Measurements from ENCODE around the gene SEZ6L.

Gene SEZ6L

GRCh38 chr22:26169315-26170111 is at the start of gene SEZ6L:
Gene SEZ6L, plus strand, starts transcription at chr22:26169462. Its CDS starts 208 bp downstream, at chr22:26169670.
- DNase-seq (ENCODE audit: low read depth, low spot score), result no peak
- no peak within 1 kb of the TSS for H3K27ac ChIP-seq

DNA sequence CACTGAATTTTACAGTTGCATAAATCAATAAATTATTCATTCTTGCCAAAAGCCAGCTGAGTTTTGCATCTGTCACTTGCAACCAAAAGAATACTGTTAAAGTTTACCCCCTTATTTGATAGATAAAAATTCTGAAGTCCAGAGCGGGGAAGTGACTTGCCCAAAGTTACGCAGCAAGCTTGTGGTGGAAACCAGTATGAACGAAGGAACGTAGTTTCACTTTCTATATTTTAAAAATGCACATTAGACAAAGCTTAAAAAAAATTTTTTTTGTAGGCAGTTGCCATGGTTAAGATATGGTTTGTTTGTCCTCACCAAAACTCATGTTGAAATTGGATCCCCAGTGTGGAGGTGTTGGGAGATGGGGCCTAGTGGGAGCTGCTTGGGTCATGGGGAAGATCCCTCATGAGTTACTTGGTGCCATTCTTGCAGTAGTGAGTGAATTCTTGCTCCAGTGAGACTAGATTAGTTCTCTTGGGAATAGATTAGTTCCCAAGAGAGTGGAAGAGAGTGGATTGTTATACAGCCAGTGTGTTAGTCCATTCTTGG is 46.3 kb upstream of the SEZ6L start:
- DNase-seq (ENCODE audit: low read depth, low spot score), result no peak
- H3K27ac ChIP-seq, result no peak overlapping the region

- H3K27ac ChIP-seq, result no peak overlapping the region
- DNase-seq (ENCODE audit: low read depth, low spot score), result no peak
Measured at GRCh38 chr22:26124991-26125725, 44.1 kb upstream of the SEZ6L start.

- no peak overlapping the region for H3K27ac ChIP-seq
- no peak for DNase-seq (ENCODE audit: low read depth, low spot score)
Measured at GRCh38 chr22:26127126-26127525, 42.1 kb upstream of the SEZ6L start.

- no peak overlapping the region for H3K27ac ChIP-seq
- DNase-seq (ENCODE audit: low read depth, low spot score), result no peak
Measured at GRCh38 chr22:26127556-26127955, 41.7 kb upstream of the SEZ6L start.

- DNase-seq (ENCODE audit: low read depth, low spot score), result no peak
Measured at GRCh38 chr22:26131589-26132154, 37.6 kb upstream of the SEZ6L start.

GRCh38 chr22:26134654-26135330 is 34.5 kb upstream of the SEZ6L start:
- DNase-seq (ENCODE audit: low read depth, low spot score), result no peak
- H3K27ac ChIP-seq, result no peak overlapping the region

More at GRCh38 chr22:26131589-26132154, 37.6 kb upstream of the SEZ6L start:
- no peak overlapping the region for H3K27ac ChIP-seq

GRCh38 chr22:26135806-26136205 is 33.5 kb upstream of the SEZ6L start:
- no peak for DNase-seq (ENCODE audit: low read depth, low spot score)
- H3K27ac ChIP-seq, result no peak overlapping the region

DNA sequence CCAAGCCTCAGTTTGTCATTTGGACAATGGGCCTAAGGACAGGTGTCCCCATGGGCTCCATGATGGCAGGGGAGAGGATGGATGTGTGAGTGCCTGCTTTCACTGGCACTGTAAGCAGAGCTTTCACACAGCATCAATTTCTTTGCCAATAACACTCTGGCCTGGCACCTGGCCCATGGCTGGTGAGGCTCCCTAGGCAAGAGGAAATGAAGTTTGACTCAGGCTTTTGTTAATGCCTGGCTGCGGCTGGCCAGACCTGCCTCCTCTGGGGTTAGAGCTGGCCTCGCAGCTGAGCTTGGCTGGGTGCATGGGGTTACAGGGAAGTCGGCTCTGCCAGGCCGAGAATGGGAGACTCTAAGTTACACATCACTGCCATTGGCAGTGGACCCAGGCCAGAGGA is 30.0 kb upstream of the SEZ6L start:
- no peak overlapping the region for H3K27ac ChIP-seq
- no peak for DNase-seq (ENCODE audit: low read depth, low spot score)

- DNase-seq (ENCODE audit: low read depth, low spot score), result no peak
- no peak overlapping the region for H3K27ac ChIP-seq
Measured at GRCh38 chr22:26141831-26142230, 27.4 kb upstream of the SEZ6L start.

- DNase-seq (ENCODE audit: low read depth, low spot score), result no peak
- H3K27ac ChIP-seq, result no peak overlapping the region
Measured at GRCh38 chr22:26143806-26144325, 25.4 kb upstream of the SEZ6L start.

DNA sequence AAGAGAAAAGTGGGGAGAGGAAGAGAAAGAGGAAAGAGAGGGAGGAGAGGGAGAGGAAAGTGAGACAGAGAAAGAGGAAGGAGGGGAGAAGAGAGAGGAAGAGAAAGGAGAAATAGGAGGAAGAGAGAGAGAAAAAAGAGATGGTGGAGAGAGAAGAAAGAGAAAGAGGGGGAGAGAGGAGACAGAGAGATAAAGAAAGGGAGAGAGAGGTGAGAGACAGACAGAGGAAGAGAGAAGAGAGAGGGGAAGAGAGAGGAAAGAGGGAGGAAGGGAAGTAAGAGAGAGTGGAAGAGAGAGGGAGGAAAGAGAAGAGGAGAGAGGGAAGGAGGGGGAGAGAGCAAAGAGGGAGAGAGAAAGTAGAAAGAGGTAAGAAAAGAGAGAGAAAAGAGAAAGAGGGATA is 9.4 kb upstream of the SEZ6L start:
- DNase-seq (ENCODE audit: low read depth, low spot score), result no peak

DNA sequence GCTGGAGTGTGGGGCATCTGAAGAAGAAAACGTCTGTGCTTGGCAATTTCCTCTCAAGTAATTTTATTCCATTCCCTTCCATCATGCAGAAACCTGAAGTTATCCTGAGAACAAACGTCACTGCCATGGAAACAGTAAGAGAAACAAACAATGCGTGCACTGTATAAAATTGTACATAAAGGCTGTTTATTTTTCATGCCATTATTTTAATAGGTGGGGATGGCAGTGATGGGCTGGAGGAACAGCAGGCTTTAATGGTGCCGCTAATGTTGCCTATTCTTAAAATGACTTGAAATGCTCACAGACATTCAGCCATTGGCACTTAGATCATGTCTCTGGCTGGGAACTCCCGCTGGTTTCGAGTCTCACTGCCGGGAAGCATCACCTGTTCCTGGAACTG is 7.5 kb upstream of the SEZ6L start:
- H3K27ac ChIP-seq, result no peak overlapping the region
- no peak for DNase-seq (ENCODE audit: low read depth, low spot score)

More for the DNA sequence above, 9.4 kb upstream of the SEZ6L start:
- H3K27ac ChIP-seq, result no peak overlapping the region

GRCh38 chr22:26162926-26163325 is 6.3 kb upstream of the SEZ6L start:
- no peak for DNase-seq (ENCODE audit: low read depth, low spot score)
- no peak overlapping the region for H3K27ac ChIP-seq

- DNase-seq (ENCODE audit: low read depth, low spot score), result no peak
- H3K27ac ChIP-seq, result no peak overlapping the region
Measured at GRCh38 chr22:26164174-26164573, 5.1 kb upstream of the SEZ6L start.

- no peak overlapping the region for H3K27ac ChIP-seq
- DNase-seq (ENCODE audit: low read depth, low spot score), result no peak
Measured at GRCh38 chr22:26168330-26168851, 871 bp upstream of the SEZ6L start.

GRCh38 chr22:26168939-26169314 is 335 bp upstream of the SEZ6L start:
- H3K27ac ChIP-seq, result no peak overlapping the region
- DNase-seq (ENCODE audit: low read depth, low spot score), result no peak

DNA sequence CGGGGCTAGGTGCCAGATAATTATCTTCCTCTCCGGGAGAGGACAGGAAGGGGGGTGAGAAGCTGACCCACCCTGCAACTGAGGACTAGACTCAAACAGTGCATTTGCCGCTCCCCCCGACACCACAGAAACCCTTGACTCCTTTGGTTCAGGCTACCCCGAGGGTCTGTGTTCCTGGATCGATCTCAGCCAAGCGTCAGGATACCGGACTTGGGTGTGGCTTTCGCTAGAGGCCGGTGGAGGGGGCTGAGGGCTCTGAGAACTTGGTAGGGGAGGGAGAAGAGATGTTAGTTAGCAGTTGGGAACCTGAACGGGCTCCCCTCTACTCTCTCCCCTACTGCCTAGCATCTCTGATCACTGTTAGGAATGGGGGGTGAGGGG is 840 bp downstream of the SEZ6L start:
- DNase-seq (ENCODE audit: low read depth, low spot score), result no peak
- no peak overlapping the region for H3K27ac ChIP-seq

- DNase-seq (ENCODE audit: low read depth, low spot score), result no peak
- no peak overlapping the region for H3K27ac ChIP-seq
Measured at GRCh38 chr22:26170795-26171580, 1.7 kb downstream of the SEZ6L start.

Measured in epithelial cell of prostate (primary cell).